Measurements from ENCODE around the gene BMP8B.
A peak's percentile ranks its signal among the peaks of the same experiment; 100 is the strongest.
"Not testable (repeated sequence)": the region's sequence is repeated elsewhere in the genome, so short reads cannot be mapped to it uniquely, and the experiment has no call there.

The BMP8B gene, protein sequence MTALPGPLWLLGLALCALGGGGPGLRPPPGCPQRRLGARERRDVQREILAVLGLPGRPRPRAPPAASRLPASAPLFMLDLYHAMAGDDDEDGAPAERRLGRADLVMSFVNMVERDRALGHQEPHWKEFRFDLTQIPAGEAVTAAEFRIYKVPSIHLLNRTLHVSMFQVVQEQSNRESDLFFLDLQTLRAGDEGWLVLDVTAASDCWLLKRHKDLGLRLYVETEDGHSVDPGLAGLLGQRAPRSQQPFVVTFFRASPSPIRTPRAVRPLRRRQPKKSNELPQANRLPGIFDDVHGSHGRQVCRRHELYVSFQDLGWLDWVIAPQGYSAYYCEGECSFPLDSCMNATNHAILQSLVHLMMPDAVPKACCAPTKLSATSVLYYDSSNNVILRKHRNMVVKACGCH

DNA sequence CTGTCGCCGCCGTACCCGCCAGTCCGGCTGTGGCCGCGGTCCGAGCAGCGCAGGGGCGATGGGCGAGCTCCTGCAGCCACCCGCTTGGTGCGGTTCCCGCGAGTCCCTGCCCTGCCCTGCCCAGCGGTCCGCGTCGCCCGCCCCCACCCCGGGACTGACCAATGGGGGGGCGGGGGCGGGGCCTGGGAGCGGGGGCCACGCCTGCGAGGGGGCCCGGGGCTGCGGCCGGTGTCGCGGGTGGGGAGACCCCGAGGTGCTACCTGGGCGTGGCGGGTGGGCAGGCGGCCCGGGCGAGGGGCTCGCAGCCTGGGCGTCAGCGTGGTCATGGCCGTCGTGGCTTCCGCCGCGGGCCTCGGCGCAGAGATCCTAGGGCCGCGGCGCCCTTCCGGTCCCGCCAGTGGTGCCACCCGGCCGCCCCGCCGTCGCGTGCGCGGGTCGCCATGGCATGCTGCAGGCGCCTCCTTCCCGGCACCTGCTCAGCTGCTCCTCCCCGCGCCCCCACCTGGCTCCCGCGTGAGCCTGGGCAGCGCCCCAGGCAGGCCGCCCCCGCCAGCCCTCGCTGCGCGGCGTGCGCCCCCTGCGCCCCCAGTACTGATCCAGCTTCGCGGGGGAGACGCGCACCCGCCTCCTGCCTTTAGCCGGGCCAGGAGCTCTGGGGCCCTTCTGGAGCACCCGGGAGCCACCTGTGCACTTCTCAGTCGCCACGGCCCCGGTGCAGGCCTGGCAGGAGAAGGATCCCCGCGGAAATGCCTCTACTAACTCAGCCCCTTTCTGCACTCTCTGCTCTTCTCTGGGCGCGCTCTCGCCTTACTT, at the start of gene BMP8B:
BMP8B (minus strand) TSS at position 108 of the 813 bp plus-strand sequence. CDS start 380 bp downstream, outside the sequence.
- DNase-seq (ENCODE audit: low read depth in 3 of 3, low spot score in 1 of 3) = no peak

DNA sequence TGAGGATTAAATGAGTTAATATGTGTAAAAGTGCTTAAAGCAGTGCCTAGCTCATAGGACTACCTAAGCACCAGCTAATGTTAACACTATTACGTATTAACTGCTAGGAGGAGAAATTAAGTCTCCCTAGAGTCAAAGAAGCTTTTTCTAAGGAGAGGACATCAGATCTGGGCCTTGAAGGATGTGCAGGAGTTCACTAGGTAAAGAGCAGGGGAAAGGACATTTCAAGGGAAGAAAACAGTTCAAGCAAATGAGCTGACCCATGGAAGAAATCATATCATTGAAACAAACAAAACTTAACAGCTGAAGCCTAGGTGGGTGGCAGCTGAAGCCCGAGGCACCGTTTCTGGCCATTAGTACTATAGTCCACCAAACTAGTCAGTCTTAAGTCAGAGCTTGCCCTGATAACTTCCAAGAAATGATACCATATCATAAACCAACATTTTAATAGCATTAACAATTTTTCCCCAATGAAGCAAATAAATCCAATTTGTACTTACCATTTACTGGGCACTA, 48.0 kb upstream of the BMP8B start:
- no peak for DNase-seq (ENCODE audit: low read depth in 3 of 3, low spot score in 1 of 3)

DNA sequence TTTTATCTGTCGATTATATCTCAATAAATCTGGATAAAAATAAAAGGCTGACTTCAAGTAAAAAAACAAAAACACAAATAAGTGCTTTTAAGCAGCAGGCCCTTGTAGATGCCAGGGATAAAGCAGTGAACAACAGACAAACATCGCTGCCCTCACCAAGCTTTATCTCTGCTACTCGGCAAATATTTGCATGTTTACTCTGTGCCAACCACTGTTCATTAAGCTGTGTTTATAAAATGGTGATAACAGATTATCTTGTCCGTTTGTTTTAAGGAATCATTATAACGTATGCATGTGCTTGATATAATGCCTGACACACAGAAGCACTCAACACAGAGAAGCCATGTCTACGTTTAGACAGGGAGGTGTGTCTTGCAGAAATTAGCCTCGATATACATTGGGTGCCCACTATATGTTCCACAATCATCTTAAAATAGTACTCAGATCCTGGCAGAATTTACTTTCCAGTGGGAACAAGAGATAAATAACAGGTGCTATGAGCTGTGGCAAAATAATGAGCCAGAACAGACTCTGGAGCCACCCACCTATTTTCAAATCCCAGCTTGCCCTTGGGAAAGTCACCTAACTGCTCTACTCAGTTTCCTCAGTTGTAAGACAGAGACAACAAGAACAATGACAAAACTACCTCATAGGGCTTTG, 47.4 kb upstream of the BMP8B start:
- DNase-seq (ENCODE audit: low read depth in 3 of 3, low spot score in 1 of 3) = no peak

DNA sequence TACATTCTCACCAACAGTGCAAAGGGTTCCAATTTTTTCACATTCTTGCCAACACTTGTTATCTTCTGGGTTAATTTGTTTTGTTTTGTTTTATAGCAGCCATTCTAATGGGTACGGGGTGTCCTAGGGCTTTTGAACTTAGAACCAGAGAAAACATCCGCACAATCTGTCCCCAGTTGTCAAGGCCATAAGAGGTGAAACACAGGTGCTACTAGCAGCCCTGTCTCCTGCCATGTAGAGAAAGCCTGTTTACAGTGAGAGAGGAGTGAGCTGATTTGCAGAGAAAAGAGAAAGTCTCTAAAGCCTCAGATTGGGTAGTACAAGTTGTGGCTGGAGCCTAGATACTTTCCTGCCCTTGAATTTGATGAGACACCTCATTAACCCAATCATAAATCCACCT, 46.4 kb upstream of the BMP8B start:
- no peak for DNase-seq (ENCODE audit: low read depth in 3 of 3, low spot score in 1 of 3)

DNA sequence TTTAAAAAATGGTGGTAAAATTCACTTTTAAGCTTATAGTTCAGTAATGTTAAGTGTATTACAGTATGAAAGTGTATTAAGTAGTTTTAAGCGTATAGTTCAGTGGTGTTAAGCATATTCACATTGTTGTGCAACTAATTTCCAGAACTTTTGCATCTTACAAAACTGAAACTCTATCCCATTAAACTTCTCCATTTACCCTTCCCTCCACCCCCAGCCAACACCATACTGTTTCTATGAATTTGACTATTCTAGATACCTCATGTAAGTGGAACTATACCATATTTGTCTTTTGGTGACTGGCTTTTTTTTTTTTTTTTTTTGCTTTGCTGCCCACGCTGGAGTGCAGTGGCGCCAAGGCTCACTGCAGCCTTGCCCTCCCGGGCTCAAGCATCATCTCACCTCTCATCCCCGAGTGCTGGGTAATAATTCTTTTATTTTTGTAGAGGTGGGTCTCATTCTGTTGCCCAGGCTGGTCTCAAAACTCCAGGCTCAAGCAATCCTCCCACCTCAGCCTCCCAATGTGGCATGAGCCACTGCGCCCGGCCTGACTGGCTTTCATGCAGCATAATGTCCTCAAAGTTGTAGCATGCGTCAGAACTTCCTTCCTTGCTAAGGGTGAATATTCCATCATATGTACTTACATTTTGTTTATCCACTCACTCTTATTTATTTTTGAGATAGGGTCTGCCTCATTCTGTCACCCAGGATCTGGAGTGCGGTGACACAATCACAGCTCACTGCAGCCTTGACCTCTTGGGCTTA, 45.1 kb upstream of the BMP8B start:
- DNase-seq (ENCODE audit: low read depth in 3 of 3, low spot score in 1 of 3) = no peak

DNA sequence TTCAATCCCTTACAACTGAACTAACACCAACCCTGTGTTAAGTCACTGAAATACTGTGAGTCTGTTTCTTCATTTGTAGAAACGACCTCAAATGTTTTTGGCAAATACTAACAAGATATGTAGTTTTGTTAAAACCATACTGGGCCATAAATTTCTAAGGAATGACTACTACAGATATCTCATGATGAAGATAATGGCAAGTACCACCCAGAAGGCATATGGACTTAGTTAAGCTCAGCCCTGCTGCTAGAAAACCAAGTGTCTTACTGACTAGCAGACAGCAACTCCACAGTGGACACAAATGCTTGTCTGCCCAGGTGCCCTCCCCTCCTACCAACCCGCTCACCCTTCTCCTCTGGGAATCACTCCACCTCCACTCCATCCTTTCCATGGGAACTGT, 44.5 kb upstream of the BMP8B start:
- no peak for DNase-seq (ENCODE audit: low read depth in 3 of 3, low spot score in 1 of 3)

DNA sequence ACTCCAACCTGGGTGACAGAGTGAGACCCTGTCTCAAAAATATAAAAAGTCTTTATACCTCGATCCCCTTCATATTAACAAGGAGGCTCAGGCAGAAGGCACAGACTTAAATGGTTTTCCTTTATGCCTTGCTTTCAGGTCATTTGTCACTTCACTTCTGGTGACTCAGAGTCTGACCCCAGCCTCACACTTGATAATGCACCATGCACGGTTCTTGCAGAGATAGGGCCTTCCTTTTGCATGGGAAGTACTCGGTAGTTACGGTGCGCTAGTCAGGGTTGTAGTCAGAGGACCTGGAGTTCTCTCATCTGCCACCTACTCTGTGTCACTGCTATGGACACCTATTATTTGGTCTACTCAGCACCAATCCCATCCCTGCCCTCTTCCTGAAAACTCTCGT, 43.6 kb upstream of the BMP8B start:
- DNase-seq (ENCODE audit: low read depth in 3 of 3, low spot score in 1 of 3) = no peak

DNA sequence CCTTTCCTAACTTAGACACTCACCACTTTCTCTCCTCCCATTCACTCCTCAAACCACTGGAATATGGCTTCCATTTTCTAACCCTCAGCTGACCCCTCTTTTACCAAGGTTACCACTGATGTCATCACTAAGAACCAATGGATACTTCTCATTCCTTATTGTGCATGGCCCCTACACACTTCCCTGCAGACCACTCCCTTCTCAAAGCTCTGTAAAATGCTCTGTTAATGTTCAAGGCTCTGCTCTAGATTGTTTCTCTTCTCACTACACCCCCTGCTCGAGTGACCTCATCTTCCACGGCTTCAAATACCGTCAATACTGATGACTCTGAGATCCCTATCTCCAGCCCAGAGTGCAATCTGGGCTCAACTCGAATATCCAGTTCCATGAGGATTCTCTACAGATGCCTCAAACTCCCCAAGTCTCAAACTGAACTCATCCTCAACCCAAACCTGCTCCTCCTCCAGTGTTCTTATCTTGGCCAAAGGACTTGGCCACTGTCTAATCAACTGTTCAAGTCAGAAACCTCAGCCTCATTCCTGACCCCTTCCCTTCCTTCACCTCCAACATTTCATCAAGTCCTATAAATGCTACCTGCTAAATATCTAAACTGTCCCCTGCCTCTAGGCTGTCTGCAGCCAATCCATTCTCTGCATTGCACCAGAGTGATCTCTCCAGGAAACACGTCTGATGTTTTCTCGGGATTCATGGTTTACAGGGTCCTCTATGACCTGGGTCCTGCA, 41.3 kb upstream of the BMP8B start:
- DNase-seq (ENCODE audit: low read depth in 3 of 3, low spot score in 1 of 3) = no peak

DNA sequence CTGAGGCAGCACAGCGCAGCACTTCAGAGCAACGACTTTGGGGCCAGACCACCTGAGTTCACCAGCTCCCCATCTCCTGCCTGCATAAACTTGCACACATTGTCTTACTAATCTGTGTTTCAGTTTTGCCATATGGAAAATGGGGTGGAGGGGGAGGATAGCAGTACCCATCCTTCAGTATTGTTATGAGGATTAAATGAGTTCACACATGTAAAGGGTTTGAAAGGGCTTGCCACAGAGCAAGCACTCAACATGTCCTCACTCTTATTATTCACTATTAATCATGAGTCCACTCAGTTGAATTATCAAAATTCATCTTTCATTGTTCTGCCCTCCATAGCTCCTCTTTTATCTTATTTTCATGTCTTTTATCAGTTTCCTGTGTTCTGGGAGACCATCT, 40.1 kb upstream of the BMP8B start:
- no peak for DNase-seq (ENCODE audit: low read depth in 3 of 3, low spot score in 1 of 3)

DNA sequence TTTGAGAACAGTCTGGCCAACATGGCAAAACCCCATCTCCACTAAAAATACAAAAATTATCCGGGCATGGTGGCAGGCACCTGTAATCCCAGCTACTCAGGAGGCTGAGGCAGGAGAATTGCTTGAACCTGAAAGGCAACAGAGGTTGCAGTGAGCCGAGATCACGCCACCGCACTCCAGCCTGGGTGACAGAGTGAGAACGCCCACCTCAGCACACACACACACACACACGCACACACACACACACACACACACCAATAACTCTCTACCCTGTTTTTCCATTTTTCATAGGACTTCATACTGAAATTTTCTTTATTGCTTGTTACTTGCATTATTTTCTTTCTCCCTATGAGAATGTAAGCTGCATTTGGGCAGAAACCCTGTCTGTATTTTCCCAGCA, 39.6 kb upstream of the BMP8B start:
- not testable (repeated sequence) for DNase-seq (ENCODE audit: low read depth in 3 of 3, low spot score in 1 of 3)

DNA sequence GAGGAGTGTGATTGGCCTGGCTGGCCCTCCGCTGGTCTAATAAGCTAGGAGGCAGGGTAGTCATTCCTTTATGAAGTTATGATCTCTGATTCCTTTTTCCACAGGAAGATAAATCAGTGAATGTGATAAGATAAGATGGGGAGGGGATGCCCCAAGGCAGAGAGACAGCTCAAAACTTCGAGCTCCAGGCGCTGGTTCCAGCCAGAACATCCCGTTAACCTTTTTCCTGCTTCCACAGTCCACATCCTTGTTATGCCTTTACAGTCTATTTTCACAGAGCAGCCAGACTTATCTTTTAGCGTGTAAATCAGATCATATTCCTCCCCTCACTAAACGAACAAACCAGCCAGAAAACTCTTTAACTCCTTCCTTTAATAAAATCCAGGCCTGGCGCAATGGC, 38.5 kb upstream of the BMP8B start:
- no peak for DNase-seq (ENCODE audit: low read depth in 3 of 3, low spot score in 1 of 3)

DNA sequence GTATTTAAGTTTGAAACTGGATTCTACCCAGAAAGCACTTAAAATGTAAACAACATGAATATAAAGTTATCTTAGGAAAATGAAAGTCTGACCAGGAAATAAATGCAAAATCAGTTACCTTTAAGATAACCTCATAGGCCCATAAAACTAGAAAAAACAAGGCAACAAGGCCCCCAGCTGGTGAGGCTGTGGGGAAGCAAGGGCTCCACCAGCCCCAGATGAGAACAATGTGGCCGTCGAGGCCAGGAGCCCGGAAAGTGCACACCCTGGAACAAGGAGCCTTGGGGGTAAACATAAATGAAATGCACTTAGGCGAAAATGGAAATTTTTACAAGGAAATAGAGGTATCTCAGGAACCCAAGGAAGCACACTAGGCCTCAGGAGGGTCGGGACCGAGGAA, 37.9 kb upstream of the BMP8B start:
- DNase-seq (ENCODE audit: low read depth in 3 of 3, low spot score in 1 of 3) = no peak

DNA sequence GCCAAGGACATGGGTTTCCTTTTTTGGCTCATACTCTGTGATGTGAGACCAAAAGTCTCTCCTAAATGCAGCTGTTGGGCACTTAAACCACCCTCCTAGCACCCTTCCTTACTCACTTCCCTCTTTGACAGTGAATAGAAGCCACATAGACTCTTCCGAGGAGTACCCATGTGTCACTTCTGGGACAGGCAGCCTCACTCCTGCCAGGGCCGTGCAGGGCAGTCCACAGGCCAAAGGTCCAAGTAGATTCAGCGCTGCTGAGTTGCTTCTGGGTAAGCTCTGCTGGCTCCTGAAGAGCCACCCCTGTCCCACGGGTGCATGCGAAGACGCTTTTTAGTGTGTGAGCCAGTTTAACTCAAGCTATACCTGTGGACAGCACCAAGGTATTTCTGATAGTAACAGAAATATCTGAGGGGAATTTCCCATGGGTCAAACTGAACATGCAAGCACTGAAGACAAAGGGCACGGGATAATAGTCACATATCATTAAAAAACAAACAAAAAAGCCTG, 36.8 kb upstream of the BMP8B start:
- DNase-seq (ENCODE audit: low read depth in 3 of 3, low spot score in 1 of 3) = no peak

DNA sequence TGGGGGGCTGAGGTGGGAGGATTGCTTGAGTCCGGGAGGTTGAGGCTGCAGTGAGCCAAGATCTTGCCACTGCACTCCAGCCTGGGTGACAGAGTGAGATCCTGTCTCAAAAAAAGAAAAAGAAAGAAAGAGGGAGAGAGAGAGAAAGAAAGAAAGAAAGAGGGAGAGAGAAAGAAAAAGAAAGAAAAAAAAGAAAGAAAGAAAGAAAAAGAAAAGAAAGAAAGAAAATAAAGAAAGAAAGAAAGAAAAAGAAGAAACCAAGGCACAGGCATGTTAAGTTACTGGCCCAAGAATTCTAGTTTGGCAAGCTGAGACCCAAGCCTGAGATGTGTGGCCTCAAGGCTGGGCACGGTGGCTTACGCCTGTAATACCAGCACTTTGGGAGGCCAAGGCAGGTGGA, 34.8 kb upstream of the BMP8B start:
- DNase-seq (ENCODE audit: low read depth in 3 of 3, low spot score in 1 of 3) = not testable (repeated sequence)

DNA sequence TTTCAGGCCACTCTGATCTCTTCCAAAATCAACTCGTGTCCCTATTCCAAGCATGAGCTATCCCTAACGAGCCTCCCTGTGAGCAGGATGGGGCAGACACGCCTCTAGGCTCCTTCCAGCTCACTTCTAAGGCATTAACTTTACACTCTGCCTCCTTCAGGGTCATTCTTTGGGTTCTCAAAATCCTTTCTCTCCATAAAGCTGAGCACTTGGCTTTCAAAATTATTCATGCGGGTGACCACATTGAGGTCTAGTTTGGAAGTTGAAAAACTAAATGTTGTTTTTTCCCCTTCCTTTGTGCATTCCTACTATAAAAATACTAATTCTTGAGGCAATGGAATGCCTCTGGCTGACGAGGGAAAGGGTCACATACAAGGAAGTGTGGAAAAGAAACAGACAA, 33.5 kb upstream of the BMP8B start:
- no peak for DNase-seq (ENCODE audit: low read depth in 3 of 3, low spot score in 1 of 3)

DNA sequence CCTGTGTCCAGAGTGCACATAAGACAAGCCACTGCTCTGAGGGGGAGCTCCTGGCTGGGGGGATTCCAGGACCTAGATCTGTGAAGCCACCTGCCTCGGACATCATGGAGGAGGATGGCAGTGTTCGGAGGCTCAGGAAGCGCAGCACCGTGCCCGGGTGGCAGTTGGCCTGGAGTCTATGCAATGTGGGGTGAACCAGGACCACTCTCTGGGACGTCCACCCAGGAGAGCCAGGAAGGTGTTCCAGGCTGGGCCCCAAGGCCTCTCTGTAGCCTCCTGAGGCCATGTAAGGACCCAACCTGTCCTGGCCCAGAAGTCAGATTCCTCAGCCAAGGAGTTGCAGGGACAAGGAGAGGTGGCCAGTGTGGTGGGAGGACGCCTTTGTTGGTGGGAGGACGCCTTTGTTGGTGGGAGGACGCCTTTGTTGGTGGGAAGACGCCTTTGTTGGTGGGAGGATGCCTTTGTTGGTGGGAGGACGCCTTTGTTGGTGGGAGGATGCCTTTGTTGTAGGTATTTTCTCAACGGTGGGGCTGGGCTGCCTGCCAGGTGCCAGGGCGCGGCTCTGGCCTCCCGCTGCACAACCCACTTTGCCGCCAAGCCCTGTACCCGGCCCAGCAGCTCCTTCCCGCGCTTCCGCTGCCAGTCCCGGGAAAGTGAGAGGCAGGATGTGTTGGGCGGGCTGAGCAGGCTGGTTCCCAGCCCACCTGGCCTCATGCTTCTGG, 30.6 kb upstream of the BMP8B start:
- DNase-seq (ENCODE audit: low read depth in 3 of 3, low spot score in 1 of 3) = no peak

DNA sequence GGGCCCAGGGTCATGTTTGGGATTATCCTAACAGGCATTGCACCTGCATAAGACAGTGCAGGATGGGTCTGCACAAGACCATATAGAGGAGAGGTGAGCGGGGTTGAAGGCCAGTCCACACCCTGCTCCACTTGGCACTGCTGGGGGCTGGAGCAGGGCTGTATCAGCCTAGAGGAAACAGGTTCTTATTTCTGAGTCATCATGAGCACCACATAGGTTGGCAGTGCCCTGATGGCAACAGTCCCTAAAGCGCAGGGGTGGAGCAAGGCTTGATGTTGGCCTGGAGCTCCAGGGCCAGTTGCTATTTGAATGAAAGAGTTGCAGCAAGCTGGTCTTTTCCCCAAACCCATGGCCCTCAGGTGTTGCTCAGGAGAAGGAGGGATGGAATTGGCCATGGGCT, 29.8 kb upstream of the BMP8B start:
- no peak for DNase-seq (ENCODE audit: low read depth in 3 of 3, low spot score in 1 of 3)

DNA sequence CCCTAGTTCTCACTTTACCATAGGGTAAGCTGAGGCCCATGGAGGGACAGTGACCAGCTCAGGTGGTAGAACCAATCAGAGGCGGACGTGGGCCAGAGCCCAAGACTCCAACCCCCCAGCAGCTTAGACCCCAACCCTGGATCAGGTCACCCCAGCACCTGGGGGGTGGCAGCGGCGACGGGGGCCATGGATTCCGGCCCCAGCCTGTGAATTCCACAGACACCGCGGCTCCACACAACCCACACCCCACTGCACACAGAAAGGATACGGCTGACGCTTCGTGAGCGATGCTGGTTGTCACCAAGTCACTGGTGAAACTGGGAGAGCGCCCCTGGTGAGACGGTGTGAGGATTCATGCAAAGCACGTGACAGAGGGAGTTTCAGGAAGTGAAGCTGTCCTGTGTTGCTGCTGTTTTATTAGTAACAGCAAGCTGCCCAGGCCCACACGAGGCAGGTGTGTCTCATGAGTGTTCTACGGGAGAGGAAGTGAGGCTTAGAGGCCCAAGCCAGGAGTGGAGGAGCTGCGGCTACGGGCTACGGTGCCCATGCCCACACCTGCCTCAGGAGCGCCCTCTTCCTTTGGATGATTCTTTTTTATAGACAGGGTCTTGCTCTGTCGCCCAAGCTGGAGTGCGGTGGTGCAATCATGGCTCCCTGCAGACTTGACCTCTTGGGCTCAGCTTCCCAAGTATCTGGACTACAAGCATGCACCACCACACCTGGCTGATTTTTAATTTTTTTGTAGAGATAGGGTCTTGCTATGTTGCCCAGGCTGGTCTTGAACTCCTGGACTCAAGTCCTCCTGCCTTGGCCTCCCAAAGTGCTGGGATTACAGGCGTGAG, 28.6 kb upstream of the BMP8B start:
- peak; percentile 13 to 29 (median 27) for DNase-seq (ENCODE audit: low read depth in 3 of 3, low spot score in 1 of 3)

Data from stimulated activated CD4-positive, alpha-beta T cell treated with anti-CD3 and anti-CD28 coated beads, TNF-alpha, amount 100 ng/mL, for 1 hour (primary cell).